K562 (cell line): ENCODE measurements around the gene CD151. TPM values are rescaled to one million over a fixed set of nuclear protein-coding genes. Genes with fewer than 3 reads are reported as not detected.
A peak's percentile ranks its signal among the peaks of the same experiment; 100 is the strongest.

Source experiments
- BCL6 ChIP-seq: fragments of 250-450 bp; sonication (Bioruptor Pico); IDR thresholded peaks from 2 replicates; pipeline ENCODE4 v1.4.0; 2020
- CREB1 ChIP-seq, 2 experiments: sonication (generic) in 1 of 2; formaldehyde crosslinking in 1 of 2; IDR thresholded peaks; 2 replicates each; pipeline versions ENCODE4 v1.6.1 to v1.8.0; 2012 to 2022; ENCODE audit warnings: inconsistent platforms in 1 of 2, mild to moderate bottlenecking in 1 of 2, missing genetic modification reagents in 1 of 2, moderate library complexity in 1 of 2
- DNMT1 ChIP-seq: fragments of 450-650 bp; IDR thresholded peaks from 2 replicates; pipeline ENCODE4 v1.6.1; 2016; ENCODE audit warnings: antibody characterized with exemption, mild to moderate bottlenecking
- EZH2 ChIP-seq: IDR thresholded peaks from 2 replicates; pipeline ENCODE4 v1.6.1; 2012; ENCODE audit warnings: low read depth, mild to moderate bottlenecking, inconsistent platforms, low read length, borderline replicate concordance
- GATAD2A ChIP-seq: fragments of 450-650 bp; IDR thresholded peaks from 2 replicates; pipeline ENCODE4 v1.6.1; 2017
- GTF2E2 ChIP-seq: fragments of 200-800 bp; sonication (Bioruptor generic); IDR thresholded peaks from 2 replicates; pipeline ENCODE4 v1.6.1; 2016; ENCODE audit warnings: missing genetic modification characterization, missing compliant biosample characterization
- HNRNPL ChIP-seq: fragments of 200-400 bp; formaldehyde crosslinking; IDR thresholded peaks from 2 replicates; pipeline ENCODE4 v1.6.1; 2017; ENCODE audit warnings: low read depth, mild to moderate bottlenecking, low read length
- HNRNPLL ChIP-seq: fragments of 200-400 bp; formaldehyde crosslinking; IDR thresholded peaks from 2 replicates; pipeline ENCODE4 v1.6.1; 2017; ENCODE audit warnings: low read length, low read depth, mild to moderate bottlenecking; ENCODE audit not compliant: poor library complexity, severe bottlenecking
- KHSRP ChIP-seq: fragments of 450-650 bp; IDR thresholded peaks from 2 replicates; pipeline ENCODE4 v1.6.1; 2017
- LCOR ChIP-seq: sonication (generic); formaldehyde crosslinking; IDR thresholded peaks from 2 replicates; pipeline ENCODE4 v1.8.0; 2022; ENCODE audit warnings: mild to moderate bottlenecking, missing genetic modification reagents
- MTA2 ChIP-seq: fragments of 450-650 bp; IDR thresholded peaks from 2 replicates; pipeline ENCODE4 v1.6.1; 2016; ENCODE audit warnings: low read depth
- POLR3G ChIP-seq: IDR thresholded peaks from 2 replicates; pipeline ENCODE4 v1.6.1; 2011; ENCODE audit not compliant: insufficient read length, insufficient replicate concordance; ENCODE audit errors: extremely low read depth
- ZNF717 ChIP-seq: fragments of 250-450 bp; sonication (Bioruptor Pico); IDR thresholded peaks from 2 replicates; pipeline ENCODE4 v1.5.0; 2021
- ZNF785 ChIP-seq: fragments of 250-450 bp; sonication (Bioruptor Pico); IDR thresholded peaks from 2 replicates; pipeline ENCODE4 v1.4.0; 2020; ENCODE audit warnings: mild to moderate bottlenecking
- ZNF830 ChIP-seq: fragments of 250-450 bp; sonication (Bioruptor Pico); IDR thresholded peaks from 2 replicates; pipeline ENCODE4 v1.5.0; 2021; ENCODE audit warnings: mild to moderate bottlenecking
- polyA plus RNA-seq, 8 experiments: library from polyadenylated mRNA; depleted of rRNA in 4 of 8; stranded (reverse) in 5 of 8; unstranded in 3 of 8; fragments of >200 nt; fragmentation: Nextera tagmentation in 2 of 8; fragmentation: Illumina TruSeq in 1 of 8; extraction: Ambion mirVana in 2 of 8; extraction: Trizol in 1 of 8; gene quantifications; 2 replicates each; pipeline versions ENCODE4 v1.2.1 to v1.2.3, GENCODE V29; 2011 to 2014; ENCODE audit warnings: inconsistent platforms in 1 of 8, missing spikeins in 1 of 8
- total RNA-seq, 7 experiments: library from RNA; depleted of rRNA in 6 of 7; stranded (reverse); fragments of >200 nt in 6 of 7; fragmentation: Illumina TruSeq in 2 of 7; extraction: Trizol in 2 of 7; gene quantifications; 2 replicates each; pipeline versions ENCODE4 v1.2.1 to v1.2.3, GENCODE V29; 2011 to 2021; ENCODE audit warnings: low replicate concordance in 1 of 7
- TF ChIP-seq, protein P1 (sequence below): fragments of 250-450 bp; sonication (Bioruptor Pico); IDR thresholded peaks from 2 replicates; pipeline ENCODE4 v1.5.0; 2020; ENCODE audit warnings: mild to moderate bottlenecking, borderline replicate concordance
- TF ChIP-seq, protein P2 (sequence below): fragments of 250-450 bp; sonication (Bioruptor Pico); IDR thresholded peaks from 2 replicates; pipeline ENCODE4 v1.6.1; 2021; ENCODE audit warnings: mild to moderate bottlenecking
- TF ChIP-seq, protein P3 (sequence below): fragments of 450-650 bp; IDR thresholded peaks from 2 replicates; pipeline ENCODE4 v1.6.1; 2016; ENCODE audit warnings: low read depth

The CD151 gene
- total and polyA plus RNA-seq, 9 of the 15 experiments (the other 6 are each of a cell fraction or from before 2014, with no cell fraction given) = 2.3 to 187 (median 140) TPM

DNA sequence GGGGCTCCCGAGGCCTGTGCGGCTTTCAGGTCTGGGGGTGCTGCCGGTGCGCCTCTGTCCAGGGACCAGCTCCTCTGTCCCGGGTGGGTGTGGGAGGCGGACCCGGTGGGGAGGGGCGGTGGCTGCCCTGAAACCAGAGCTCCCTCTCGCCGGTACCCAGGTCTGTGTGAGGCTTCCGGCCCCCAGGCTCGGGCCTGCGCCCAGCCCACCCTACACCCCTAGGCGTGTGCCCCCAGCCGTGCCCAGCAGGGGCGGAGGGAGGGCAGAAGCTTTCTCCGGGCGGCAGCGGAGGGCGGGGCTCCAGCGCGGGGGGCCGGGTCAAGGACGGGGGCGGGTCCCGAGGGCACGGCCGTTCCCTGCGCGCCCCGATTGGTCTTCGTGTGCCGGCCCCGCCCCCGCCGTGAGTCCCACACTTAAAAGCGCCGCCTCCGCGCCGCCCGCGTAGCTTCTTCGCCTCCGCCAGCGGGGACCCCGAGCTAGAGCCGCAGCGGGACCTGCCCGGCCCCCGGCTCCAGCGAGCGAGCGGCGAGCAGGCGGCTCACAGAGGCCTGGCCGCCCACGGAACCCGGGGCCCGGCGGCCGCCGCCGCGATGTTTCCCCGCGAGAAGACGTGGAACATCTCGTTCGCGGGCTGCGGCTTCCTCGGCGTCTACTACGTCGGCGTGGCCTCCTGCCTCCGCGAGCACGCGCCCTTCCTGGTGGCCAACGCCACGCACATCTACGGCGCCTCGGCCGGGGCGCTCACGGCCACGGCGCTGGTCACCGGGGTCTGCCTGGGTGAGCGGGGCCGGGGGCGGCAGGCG lies 13.4 kb upstream of the CD151 start (continued):
- TF ChIP-seq, protein P1, sequence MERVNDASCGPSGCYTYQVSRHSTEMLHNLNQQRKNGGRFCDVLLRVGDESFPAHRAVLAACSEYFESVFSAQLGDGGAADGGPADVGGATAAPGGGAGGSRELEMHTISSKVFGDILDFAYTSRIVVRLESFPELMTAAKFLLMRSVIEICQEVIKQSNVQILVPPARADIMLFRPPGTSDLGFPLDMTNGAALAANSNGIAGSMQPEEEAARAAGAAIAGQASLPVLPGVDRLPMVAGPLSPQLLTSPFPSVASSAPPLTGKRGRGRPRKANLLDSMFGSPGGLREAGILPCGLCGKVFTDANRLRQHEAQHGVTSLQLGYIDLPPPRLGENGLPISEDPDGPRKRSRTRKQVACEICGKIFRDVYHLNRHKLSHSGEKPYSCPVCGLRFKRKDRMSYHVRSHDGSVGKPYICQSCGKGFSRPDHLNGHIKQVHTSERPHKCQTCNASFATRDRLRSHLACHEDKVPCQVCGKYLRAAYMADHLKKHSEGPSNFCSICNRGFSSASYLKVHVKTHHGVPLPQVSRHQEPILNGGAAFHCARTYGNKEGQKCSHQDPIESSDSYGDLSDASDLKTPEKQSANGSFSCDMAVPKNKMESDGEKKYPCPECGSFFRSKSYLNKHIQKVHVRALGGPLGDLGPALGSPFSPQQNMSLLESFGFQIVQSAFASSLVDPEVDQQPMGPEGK (CRISPR knock-in tag) = no peak
- TF ChIP-seq CREB1 (IDR thresholded peaks at IDR 0.05) = peak; percentile 34; the same call in 1 of the 2 replicates
- no peak for TF ChIP-seq CREB1 (CRISPR knock-in tag; IDR thresholded peaks at IDR 0.05)
- TF ChIP-seq HNRNPL = peak; percentile 58
- TF ChIP-seq DNMT1 = no peak
- TF ChIP-seq, protein P2, sequence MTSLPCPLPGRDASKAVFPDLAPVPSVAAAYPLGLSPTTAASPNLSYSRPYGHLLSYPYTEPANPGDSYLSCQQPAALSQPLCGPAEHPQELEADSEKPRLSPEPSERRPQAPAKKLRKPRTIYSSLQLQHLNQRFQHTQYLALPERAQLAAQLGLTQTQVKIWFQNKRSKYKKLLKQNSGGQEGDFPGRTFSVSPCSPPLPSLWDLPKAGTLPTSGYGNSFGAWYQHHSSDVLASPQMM (CRISPR knock-in tag) = no peak
- TF ChIP-seq HNRNPLL = peak; percentile 77
- TF ChIP-seq ZNF717 (CRISPR knock-in tag) = no peak
- no peak for TF ChIP-seq POLR3G
- TF ChIP-seq MTA2 = no peak
- TF ChIP-seq, protein P3, sequence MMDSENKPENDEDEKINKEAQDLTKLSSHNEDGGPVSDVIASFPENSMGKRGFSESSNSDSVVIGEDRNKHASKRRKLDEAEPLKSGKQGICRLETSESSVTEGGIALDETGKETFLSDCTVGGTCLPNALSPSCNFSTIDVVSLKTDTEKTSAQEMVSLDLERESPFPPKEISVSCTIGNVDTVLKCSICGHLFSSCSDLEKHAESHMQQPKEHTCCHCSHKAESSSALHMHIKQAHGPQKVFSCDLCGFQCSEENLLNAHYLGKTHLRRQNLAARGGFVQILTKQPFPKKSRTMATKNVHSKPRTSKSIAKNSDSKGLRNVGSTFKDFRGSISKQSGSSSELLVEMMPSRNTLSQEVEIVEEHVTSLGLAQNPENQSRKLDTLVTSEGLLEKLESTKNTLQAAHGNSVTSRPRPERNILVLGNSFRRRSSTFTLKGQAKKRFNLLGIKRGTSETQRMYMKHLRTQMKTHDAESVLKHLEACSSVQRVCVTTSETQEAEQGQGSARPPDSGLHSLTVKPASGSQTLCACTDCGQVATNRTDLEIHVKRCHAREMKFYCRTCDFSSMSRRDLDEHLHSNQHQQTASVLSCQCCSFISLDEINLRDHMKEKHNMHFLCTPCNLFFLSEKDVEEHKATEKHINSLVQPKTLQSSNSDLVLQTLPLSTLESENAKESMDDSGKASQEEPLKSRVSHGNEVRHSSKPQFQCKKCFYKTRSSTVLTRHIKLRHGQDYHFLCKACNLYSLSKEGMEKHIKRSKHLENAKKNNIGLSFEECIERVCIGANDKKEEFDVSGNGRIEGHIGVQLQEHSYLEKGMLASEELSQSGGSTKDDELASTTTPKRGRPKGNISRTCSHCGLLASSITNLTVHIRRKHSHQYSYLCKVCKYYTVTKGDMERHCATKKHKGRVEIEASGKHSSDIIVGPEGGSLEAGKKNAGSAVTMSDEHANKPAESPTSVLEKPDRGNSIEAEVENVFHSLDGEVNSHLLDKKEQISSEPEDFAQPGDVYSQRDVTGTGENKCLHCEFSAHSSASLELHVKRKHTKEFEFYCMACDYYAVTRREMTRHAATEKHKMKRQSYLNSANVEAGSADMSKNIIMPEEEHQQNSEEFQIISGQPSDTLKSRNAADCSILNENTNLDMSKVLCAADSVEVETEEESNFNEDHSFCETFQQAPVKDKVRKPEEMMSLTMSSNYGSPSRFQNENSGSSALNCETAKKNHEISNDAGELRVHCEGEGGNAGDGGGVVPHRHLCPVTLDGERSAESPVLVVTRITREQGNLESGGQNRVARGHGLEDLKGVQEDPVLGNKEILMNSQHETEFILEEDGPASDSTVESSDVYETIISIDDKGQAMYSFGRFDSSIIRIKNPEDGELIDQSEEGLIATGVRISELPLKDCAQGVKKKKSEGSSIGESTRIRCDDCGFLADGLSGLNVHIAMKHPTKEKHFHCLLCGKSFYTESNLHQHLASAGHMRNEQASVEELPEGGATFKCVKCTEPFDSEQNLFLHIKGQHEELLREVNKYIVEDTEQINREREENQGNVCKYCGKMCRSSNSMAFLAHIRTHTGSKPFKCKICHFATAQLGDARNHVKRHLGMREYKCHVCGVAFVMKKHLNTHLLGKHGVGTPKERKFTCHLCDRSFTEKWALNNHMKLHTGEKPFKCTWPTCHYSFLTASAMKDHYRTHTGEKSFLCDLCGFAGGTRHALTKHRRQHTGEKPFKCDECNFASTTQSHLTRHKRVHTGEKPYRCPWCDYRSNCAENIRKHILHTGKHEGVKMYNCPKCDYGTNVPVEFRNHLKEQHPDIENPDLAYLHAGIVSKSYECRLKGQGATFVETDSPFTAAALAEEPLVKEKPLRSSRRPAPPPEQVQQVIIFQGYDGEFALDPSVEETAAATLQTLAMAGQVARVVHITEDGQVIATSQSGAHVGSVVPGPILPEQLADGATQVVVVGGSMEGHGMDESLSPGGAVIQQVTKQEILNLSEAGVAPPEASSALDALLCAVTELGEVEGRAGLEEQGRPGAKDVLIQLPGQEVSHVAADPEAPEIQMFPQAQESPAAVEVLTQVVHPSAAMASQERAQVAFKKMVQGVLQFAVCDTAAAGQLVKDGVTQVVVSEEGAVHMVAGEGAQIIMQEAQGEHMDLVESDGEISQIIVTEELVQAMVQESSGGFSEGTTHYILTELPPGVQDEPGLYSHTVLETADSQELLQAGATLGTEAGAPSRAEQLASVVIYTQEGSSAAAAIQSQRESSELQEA = no peak
- no peak for TF ChIP-seq GATAD2A
- no peak for TF ChIP-seq EZH2
- TF ChIP-seq KHSRP = no peak
- TF ChIP-seq ZNF785 (CRISPR knock-in tag) = no peak
- TF ChIP-seq ZNF830 (CRISPR knock-in tag) = no peak
- TF ChIP-seq LCOR (CRISPR knock-in tag) = no peak
- no peak for TF ChIP-seq GTF2E2
- no peak for TF ChIP-seq BCL6 (CRISPR knock-in tag)
